Chondrocyte (in vitro differentiated cells): ENCODE data around the gene MUC5AC. TPM values are rescaled to one million over a fixed set of nuclear protein-coding genes. Genes with fewer than 3 reads are reported as not detected.

ENCODE experiments used
- DNase-seq: peaks from one replicate; pipeline ENCODE4 v3.0.0; 2021; ENCODE audit warnings: mixed read lengths, low spot score
- H3K27ac Mint-ChIP-seq: one replicate; pipeline ENCODE4 v1.8.0; 2021; ENCODE audit warnings: mild to moderate bottlenecking, moderate library complexity, mixed read lengths; ENCODE audit not compliant: unreplicated experiment
- H3K27me3 Mint-ChIP-seq: 2 replicates; pipeline ENCODE4 v1.8.0; 2021; ENCODE audit warnings: low read depth, mixed read lengths
- H3K36me3 Mint-ChIP-seq: 2 replicates; pipeline ENCODE4 v1.8.0; 2021; ENCODE audit warnings: low read depth, mixed read lengths
- H3K4me1 Mint-ChIP-seq: 2 replicates; pipeline ENCODE4 v1.8.0; 2021; ENCODE audit warnings: low read depth, mild to moderate bottlenecking, mixed read lengths
- H3K4me3 Mint-ChIP-seq: one replicate; pipeline ENCODE4 v1.8.0; 2021; ENCODE audit warnings: mild to moderate bottlenecking, moderate library complexity, mixed read lengths; ENCODE audit not compliant: unreplicated experiment
- H3K9me3 Mint-ChIP-seq: 2 replicates; pipeline ENCODE4 v1.8.0; 2021; ENCODE audit warnings: low read depth, mixed read lengths
- CTCF ChIP-seq: fragments of 200-600 bp; sonication (generic); IDR thresholded peaks from 2 replicates; pipeline ENCODE4 v1.5.0; 2021; ENCODE audit warnings: antibody characterized with exemption, mild to moderate bottlenecking, moderate library complexity
- total RNA-seq: library from RNA; stranded (reverse); gene quantifications from 3 replicates; pipeline ENCODE4 v1.2.1, GENCODE V29; 2021

MUC5AC gene
- total RNA-seq, 1 donor from 2014 or later, result not detected

GRCh38 chr11:1125803-1126202 is 31.9 kb upstream of the MUC5AC start:
- no peak for TF ChIP-seq CTCF
- Mint-ChIP-seq H3K27me3 (peaks cover 33% of the 10 kb centered on the region), H3K9me3 (peaks cover 8% of the 10 kb centered on the region), H3K4me3 (no peak overlapping the region), H3K36me3 (peaks cover 3% of the 10 kb centered on the region), H3K27ac (no peak overlapping the region), H3K4me1 (no peaks in the 10 kb centered on the region)
- no peak for DNase-seq

DNA sequence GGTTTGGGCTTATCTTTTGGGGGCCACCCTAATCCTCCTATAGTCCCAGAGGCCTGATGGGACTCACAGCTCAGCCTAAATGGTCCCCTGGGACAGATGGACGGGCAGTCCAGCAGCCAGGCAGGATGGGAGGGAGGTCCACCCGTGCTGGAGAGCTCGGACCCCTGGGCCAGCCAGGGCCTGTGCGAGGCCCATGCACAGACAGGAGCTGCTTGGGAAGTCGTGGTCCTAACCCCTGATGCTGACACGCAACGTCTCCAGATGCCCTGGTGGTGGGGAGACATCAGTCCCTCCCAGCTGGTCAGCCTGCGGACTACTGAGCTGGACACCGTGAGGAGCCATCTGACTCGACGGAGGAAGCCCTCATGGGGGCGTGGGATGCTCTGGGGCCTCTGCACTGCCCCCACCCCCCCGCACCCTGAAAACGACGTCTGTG is 31.2 kb upstream of the MUC5AC start:
- TF ChIP-seq CTCF, result no peak
- no peak overlapping the region for H3K27ac Mint-ChIP-seq
- no peak overlapping the region for H3K4me3 Mint-ChIP-seq
- H3K27me3 Mint-ChIP-seq, result peaks cover 33% of the 10 kb centered on the region
- H3K4me1 Mint-ChIP-seq, result no peaks in the 10 kb centered on the region
- DNase-seq, result no peak
- H3K36me3 Mint-ChIP-seq, result peaks cover 3% of the 10 kb centered on the region
- H3K9me3 Mint-ChIP-seq, result peaks cover 8% of the 10 kb centered on the region

DNA sequence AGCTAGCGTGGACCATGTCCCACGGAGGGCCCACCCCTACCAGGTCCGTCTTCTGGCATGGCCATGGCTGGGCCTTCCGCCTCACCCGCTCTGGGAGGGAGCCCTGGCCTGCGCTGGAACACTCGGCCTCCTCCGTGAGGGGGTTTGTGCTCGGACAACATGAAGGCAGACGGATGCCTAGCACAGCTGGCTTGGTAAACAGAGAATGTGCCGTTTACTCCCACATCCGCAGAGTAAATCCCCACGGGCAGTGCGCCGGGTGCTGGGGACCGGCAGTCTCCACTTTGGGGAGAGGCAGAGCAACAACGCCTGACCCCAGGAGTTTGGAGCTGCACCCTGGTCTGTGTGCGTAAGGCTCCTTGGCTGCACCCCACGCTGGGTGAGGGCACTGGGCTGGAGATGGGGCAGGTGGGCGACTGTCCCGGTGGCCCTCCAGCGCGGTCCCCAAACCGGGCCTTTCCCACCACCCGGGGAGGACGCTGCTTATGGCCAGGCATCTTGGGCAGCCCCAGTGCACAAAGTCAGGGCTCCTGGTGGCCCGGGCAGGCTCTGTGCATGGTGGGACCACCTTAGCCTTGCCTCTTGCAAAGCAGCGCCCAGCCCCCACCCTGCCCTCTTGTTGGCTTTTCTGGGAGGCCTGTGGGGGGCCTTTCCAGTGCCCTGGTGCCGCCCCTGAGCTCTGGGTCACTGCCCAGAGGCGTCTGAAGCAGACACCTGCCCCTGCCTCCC is 30.7 kb upstream of the MUC5AC start:
- Mint-ChIP-seq H3K9me3 (peaks cover 8% of the 10 kb centered on the region), H3K4me3 (no peak overlapping the region), H3K4me1 (no peaks in the 10 kb centered on the region), H3K27ac (no peak overlapping the region), H3K36me3 (peaks cover 3% of the 10 kb centered on the region), H3K27me3 (peaks cover 37% of the 10 kb centered on the region)
- no peak for DNase-seq
- no peak for TF ChIP-seq CTCF

DNA sequence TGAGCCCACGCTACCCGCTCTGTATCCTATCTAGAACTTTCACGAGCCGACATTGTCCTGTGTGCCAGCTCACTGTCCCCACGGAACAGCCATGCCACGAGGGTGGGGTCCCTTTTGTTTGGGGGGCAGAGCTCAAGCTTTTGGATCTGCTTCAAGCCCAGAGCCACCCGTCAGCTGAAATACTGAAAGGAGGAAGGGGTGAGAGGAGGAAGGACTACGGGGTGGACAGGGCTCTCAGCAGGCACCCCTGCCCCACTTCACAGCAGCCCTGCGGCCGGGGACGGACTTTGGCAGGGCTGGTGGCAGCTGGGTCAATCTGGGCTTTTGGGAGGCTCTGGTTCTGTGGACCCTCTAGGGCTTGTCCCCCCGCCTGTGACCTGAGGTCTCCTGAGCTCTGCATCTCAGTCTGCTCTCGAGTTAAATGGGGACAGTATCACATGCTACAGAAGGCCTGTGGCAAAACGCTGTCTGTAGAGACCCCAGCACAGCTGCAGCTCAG is 30.0 kb upstream of the MUC5AC start:
- H3K27ac Mint-ChIP-seq, result no peak overlapping the region
- no peak for TF ChIP-seq CTCF
- H3K36me3 Mint-ChIP-seq, result peaks cover 3% of the 10 kb centered on the region
- H3K27me3 Mint-ChIP-seq, result peaks cover 36% of the 10 kb centered on the region
- DNase-seq, result no peak
- no peaks in the 10 kb centered on the region for H3K4me1 Mint-ChIP-seq
- peaks cover 8% of the 10 kb centered on the region for H3K9me3 Mint-ChIP-seq
- H3K4me3 Mint-ChIP-seq, result no peak overlapping the region

GRCh38 chr11:1128311-1129142 is 29.2 kb upstream of the MUC5AC start:
- peaks cover 3% of the 10 kb centered on the region for H3K36me3 Mint-ChIP-seq
- DNase-seq, result peak; percentile 84

More at GRCh38 chr11:1128311-1129142, 29.2 kb upstream of the MUC5AC start:
- no peak overlapping the region for H3K27ac Mint-ChIP-seq
- no peak for TF ChIP-seq CTCF
- H3K9me3 Mint-ChIP-seq, result peaks cover 13% of the 10 kb centered on the region
- peaks cover 30% of the 10 kb centered on the region for H3K27me3 Mint-ChIP-seq
- no peak overlapping the region for H3K4me3 Mint-ChIP-seq
- H3K4me1 Mint-ChIP-seq, result no peaks in the 10 kb centered on the region
